ENCODE measurements around the gene GLDN.

The GLDN gene

DNA sequence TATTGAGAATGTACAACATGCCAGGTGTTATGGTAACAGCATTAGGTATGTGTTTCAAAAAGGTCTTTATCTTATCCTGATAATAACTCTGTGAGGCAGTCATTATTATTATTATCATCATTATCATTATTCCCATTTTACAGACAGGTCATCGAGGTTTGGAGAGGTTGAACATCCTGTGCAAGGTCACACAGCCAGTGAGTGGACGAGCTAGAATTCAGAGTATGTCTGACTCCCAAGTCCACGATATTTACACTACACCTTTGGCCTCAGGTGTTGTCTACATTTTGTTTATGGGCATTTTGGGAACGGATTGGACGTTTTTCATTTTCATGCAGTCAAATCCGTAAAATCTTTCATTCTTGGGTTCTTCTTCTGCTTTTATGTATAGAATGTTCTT, 24.0 kb downstream of the GLDN start:
- DNase-seq: no peak

DNA sequence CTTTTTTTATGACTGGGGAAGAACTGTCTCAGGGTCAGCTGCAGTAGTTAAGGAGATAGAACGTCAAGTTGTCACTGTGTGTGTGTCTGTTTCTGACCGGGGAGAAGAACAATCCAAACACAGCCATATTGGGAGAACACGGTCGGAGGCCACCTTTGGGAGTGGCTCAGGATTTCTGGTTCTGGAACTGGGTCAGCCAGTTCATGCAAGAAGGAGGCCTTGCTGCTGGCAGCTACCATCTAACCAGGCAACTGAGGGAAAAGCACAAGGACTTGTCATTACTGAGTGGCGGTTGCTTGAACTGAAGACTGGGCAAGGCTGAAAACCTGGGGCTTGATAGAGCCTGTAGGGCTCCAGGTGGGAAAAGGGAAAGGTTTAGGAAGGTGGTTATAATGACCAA, 24.6 kb downstream of the GLDN start:
- DNase-seq: no peak

DNA sequence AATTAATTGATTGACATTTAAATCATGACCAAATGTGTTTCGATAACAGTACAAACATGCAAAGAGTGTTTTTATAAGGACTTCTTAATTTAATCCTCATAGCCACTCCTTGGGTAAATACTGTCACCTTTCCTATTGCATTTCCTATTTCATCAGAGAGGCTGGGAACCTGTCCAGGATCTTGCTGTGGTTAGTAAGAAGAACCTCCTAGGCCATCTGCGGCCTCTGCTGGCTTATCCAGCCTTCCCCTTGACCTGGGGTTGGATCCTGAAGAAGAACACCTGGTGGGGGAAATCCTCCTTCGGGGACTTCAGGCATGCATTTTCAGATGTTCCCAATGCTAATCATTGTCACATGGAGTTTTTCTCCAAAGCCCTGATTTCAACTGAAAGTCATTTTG, 25.5 kb downstream of the GLDN start:
- DNase-seq: no peak

DNA sequence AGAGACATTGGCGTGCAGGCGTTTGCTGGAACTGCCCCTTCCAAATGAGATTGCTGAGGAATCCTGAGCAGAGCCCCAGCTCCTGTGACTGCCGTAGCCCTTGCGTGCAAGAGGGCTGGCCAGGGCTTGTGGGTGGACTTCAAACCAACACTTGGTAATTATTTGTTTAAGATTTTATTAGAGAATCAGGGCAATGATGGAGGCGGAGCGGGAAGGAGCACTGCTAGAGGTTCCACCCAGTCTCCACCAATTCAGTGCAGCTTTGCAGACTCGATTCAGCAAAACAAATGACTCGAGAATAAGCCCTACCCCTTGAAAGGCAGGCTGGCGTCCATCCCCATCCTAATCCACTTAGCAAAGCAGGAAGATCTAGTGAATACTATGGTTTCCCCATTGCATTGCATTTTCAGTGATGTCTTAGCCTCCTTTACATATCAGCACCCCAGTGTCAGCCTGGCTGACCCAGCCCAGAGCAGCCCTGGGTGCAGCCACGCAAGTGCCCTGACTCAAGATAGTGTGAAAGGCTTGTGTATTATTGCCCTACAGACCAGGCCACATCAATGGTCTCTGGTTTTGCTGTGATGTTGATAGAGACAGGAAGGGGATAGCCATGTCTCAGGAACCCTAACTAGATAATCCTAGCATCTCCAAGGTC, 26.0 kb downstream of the GLDN start:
- DNase-seq: no peak

DNA sequence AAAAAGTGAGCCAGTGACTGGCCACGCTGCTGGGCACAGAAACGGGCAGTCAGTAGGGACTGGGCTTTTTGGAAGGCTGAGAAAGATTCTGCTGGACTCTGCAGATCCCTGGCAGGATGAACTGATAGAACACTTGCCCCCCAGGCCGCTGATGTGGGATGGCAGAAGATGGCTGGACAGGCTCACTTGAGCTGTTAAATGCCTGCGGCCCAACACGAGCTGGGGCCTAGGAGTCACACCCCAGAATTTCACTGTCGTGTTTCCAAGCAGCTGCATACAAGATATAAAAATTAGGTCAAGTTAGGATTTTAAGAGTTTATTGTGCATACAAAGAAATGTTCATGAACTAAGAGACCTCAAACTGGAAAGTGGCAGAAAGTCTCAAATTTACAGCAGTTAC, 26.9 kb downstream of the GLDN start:
- DNase-seq: no peak

DNA sequence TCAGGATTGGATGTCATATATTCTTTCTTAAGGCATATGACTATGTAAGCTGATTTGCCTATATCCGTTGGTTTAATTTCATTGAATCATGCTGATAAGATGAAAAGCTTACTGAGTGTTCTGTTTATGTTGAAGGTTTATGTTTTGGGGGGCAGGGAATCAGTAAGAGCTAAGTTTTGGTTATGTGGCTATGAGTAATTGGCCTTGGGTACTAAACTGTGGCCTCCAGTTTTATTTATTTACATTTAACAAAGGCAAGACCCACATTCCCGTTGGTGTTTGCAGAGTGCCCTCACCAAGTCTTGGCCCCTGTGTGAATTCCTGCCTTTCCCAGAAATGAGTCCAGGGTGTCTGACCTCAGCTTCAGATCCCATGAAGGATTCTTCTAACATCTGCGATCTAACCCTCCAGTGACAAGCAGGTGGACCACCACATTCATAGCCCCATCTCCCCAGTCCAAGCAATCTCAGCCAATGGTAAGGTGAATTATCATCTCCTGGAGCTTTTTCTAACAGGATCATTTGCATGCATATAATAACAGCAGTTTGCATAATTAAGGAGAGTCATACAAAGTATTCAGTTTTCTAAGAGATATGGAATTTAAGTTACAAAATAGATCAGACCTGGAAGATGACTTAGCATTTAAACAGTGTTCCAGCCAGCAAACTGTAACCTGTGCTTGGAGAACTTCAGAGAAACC, 27.4 kb downstream of the GLDN start:
- DNase-seq: no peak

DNA sequence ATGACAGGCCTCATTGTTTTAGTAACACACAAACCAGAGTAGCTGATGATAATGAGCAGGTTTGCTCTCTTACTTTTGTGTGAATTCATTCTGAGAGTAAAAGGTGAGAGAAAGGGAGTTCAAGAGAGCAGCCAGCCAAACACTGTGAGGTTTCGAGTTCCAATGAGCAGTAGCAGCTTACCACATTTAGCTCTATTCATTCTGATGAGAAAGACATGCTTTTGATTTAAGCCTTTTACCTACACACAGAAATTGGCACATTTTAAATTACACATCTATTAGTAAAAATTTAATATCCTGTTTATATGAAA, 28.0 kb downstream of the GLDN start:
- DNase-seq: no peak

DNA sequence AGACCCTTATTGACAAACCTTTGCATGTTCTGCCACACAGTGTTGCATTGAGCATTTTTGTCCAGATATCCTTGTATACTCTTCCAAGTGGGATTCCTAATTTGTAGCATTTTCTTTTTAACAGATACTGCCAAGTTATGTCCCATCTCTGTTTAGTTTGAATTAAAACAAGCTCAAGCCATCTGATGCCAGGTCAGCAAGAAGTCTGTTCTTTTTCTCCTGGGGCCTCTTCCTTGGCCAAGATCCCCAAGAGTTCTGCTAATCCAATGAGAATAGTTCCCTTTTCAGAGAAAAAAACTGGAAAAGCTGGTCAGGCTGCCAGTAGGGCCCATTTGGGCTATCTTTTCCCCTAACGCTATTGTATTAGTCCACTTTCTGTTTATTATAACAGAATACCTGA, 29.8 kb downstream of the GLDN start:
- no peak for DNase-seq

DNA sequence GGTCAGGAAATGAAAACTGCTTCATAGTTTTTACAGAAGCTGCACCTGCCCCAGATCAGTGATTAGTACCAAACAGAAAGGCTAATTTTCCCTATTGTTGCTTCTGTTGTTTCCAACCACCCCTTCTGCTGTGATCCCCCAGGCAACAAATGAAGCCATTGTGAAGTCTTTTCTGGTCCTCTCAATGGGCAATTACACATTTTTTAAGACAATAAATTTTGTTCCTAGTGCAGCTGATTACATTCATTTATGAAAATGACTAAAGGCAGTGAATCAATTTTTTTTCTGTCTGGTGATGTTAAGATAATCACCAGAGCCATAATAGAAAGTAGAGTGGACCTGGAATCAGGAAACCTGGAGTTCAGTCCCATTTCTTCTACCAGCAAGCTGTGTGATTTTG, 32.7 kb downstream of the GLDN start:
- DNase-seq: no peak

DNA sequence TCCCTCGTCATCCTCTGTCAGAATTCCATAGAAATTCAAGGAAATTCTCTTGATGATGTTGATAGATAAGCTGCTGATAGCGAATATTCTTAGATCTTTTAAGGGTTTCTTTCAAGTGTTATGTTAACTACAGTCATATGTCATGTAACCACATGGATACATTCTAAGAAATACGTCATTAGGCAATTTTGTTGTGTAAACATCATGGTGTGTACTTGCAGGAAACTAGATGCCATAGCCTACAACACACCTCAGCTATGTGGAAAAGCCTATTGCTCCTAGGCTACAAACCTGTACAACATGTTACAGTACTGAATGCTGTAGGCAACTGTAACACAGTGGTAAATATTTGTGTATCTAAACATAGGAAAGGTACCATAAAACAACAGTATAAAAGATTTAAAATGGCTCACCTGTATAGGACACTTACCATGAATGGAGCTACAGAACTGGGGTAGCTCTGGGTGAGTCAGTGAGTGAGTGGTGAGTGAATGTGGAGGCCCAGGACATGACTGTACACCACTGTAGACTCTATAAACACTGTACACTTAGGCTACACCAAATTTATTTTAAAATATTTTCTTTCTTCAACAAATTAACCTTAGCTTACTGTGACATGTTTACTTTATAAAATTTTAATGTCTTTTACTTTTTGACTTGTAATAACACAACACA, 34.6 kb downstream of the GLDN start:
- no peak for DNase-seq

DNA sequence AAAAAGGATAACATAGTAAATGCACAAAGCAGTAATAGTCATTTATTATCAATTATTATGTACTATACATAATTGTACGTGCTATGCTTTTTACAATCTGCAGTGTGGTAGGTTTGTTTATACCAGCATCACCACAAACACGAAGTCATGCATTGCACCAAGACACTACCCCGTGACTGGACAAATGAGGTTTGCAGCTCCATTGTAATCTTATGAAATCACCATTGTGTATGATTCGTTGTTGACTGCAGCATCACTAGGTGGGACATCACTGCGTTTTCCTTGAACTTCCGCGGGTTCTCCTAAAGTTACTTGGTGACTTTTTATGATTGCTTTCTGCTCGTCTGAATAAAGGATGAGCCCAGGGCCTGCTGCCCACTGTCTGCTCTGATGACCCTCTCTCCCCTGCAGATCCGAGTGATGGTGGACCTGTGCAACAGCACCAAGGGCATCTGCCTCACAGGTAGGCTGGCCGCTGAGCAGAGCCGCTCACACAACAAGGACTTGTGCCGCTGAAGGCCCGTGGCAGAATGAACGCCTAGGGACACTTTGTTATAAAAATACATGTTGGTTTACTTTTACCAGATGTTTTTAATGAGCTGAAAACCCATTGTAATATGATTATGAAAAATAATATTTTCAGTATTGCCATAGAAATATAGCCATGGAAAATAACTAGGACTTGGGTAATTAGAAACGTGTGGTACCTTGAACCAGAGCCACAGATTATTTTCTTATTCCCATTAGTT, 35.8 kb downstream of the GLDN start:
- no peak for DNase-seq

DNA sequence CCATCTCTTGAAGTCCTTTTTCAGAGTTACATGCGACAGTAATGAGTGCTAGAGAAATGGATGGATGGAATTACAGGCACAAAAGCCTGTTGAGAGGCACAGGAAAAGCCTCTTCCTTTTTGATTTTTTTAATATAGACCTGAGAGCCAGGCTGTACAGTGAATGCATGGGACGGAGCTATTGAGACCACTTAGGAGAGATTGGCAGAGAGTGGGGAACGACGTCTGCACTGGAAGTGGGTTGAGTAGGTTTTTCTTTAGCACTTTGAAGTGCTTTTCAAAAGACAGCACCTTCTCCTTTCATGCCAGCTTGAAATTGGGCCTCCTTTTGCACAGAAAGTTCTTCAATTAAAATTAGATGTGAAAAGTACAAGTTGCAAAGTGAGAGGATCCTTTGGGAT, 37.0 kb downstream of the GLDN start:
- no peak for DNase-seq

DNA sequence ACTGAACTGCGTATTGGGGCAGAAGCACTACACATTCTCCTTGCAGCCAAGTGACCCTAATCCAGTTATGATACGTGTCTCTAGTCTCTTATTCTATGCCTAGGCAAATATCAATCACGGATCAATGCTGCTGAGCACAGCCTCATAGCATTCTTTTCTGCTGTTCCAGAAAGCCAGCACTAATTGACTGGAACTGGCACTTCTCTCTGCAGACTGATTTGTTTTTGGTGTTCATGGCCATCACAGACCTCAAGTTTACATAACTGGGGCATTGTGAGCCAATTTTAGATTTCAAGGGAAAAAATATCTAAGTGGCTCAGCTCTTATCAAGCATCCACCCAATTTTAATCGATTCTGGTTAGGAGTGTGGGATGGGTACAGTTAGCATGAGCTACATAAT, 37.9 kb downstream of the GLDN start:
- no peak for DNase-seq

DNA sequence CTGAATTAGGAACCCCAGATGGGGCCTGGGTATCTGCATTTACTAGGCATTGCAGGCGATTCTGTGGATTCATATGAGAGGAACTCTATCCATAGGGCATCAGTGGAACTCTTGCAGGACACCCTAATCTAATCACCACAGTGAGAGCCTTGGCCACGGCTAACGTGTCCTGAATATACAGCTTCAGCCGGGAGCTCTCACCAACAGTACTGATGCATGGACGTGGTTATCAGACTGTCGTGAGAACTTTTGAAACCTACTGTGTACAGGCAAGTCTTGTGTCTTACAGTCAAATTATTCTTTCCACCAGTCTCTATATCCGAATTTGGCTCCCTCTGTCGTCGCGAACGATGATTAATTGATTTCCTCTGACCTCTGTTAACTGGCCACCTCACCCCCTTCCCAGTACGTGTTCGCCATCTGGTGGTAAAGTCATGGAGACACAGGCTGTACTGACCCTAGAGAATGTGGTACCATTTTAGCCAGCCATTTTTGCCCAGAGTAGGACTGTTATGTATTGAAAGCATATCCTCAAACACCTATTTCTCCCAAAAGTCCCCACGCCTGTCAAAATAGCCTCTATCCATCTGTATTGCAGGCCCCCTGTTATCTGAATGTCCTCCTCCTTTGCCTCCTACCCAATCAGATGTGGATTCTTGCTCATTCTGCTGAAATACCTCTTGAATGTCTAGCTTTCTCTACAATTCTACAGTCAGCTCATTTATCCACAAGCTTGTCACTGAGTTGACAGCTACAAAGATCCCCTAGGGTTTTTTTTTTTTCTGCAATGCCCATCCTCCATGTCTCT, 39.7 kb downstream of the GLDN start:
- no peak for DNase-seq

DNA sequence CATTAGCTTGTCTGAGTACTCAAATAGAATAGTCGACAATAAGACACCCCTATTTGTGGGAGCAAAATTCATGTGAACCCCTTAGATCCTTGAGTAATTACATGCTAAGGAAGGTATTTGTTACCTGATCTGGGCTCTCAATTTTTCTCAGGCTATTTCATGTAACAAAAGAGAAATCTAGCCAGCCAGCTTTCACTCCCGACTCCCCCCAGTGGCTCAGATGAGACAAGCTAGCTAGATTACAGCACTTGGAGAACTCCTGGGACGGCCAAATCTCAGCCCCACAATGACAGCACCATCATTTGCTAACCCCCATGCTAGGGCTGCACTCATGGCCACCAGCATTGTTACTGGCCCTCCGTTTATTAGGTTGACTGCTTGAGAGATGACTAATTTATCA, 41.3 kb downstream of the GLDN start:
- no peak for DNase-seq

DNA sequence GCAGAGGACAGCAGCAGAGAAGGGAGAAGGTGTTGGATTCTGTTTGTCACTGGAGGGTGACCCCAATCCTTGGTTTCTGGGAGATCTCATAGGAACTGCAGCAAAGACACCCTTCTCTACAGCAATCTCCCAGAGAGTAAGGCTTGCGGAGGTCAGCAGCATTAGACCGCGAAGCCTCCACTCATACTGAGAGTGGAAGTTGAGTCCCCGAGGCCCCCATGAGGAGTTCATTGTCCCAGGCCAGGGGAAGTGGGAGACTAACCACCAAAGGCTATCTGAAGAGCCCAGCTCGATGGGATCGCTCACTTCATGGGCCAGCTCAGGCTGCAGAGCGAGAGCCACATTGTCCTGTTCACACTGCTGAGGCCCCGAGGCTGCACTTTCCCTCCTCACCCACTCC, 44.6 kb downstream of the GLDN start:
- DNase-seq: no peak

DNA sequence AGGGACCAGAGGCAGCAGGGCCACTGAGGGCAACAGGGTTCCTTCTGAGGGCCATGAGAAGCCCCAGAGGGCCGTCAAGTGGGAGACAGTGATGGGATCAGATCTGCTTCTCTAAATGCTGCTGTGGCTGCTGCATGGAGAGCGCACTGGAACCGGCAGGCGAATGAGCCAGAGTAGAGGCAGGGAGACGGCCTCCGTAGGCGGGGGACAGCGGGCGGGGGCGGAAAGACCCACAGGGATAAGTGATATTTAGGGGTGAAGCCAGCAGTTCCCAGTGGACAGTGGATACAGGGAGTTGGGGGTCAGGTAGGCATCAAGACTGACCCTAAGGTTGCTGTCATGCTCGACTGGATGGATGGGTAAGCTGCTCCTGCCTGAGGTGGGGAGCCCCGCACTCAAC, 45.0 kb downstream of the GLDN start:
- DNase-seq: no peak

DNA sequence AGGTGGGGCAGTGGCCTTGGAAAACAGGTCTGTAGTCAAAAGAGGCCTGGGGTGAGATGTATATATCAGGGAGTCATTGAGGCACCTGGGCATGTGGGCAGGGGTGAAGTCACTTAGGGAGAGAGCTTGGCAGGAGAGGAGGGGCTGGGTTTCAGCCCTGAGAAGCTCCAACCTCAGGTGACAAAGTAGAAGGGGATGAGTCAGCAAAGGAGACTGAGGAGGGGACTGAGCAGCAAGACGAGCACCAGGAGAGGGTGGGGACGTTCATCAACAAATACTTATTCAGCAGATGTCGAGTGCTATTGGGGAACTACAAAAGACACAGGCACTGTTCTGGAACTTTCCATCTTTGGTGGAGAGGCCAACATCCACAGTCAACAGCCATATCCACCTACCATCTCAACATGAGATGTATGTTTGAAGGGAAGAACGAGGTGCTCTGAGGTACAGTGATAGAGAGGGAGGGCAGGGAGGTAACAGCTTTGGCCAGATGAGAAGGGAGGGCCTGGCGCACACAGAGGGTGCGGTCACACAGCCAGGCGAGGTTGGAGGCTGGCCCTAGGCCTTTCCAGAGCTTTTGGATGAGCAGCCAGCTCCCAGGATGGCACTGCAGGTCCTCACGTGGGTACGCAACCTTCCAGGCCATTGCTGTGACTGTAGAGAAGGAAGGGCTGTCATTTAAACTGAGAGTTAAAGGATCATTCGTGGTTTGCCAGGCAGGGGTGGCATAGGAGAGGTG, 45.7 kb downstream of the GLDN start:
- DNase-seq: no peak

DNA sequence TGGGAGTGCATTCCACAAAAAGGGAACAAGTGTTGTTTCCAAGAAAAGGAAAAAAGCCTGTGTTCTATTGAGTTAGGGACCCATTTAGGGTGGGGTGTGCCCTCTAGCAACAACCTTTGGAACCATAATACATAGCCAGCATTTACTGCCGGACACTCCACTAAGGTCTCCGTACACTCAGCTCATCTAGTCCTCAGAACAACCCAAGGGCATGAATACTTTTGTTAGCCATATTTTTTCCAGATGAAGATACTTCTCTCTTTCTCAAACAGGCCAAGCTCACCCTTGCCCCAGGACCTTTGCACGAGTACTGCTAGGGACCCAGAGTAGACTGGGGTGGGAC, 46.2 kb downstream of the GLDN start:
- DNase-seq: no peak

DNA sequence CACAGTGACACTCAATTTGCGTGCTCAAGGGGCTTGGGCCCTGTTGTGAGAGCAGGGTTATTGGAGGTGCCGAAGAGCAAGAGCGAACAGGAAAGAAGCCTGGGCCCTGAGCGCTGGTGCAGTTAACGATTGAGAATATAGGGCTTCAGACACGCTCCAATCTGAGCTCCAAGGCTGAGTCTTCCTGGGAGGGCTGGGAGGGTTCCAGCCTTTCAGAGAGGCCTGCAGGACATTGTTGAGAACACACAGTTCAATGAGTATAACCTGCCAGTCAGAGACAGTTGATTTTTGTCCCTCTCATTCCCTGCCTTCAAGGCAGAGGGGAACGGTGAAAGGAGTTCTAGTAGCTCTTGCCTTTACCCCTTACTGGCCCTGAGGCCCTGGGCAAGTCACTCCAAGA, 47.3 kb downstream of the GLDN start:
- no peak for DNase-seq

DNA sequence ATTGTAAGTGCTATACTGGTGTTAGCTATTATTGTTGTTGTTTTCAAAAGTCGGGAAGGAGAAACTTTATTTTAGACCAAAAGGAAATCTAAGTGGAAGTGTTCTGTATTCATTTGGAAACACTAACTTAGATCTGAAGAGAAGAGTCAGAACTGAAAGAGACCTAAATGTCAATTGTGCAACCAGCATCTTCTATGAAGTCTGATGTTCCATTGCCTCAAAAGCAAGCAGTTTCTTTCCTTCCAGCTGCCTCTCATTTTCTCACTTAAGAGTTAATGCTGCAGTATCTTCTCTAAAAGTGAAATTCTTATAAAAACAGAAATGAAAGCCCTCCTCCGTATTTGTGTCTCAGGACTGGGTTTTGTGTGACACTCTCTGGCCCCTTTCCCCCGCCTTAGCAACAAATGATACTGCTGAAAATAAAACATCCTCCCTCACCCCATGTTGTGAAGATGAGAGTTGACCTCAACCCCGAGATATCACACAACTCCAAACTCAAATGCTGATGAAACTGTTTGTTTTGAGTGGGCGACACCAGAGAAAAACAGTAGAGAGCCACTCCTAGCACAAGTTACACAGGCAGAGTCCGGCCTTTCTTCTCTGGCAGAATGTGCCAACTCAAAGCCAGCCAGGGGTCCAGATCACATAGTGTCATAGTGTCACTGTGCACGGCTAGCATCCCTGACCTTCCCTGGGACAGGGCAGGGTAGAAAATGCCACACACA, 48.9 kb downstream of the GLDN start:
- no peak for DNase-seq

DNA sequence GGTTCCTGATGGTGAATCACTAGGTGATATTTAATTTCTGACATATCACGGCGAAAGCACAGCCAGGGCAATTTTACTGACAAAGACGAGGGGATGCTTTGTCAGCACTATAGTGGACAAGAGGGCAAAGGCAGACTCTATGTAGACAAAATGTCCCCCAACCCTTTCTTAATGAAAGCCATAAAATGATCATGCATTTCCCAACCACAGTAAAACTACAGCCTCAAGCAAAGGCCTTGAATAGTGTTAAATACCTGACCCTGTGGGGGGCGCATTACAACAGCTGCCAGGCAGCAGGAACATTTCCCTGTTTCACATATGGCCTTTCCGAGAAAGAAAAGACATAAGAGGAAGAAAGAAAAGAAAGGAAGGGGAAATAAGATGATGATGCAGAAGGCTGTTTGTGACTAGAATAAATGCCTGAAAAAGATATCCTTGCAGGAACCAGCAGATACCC, 49.5 kb downstream of the GLDN start:
- no peak for DNase-seq
